ENCODE measurements around the gene ERGIC1.

DNA sequence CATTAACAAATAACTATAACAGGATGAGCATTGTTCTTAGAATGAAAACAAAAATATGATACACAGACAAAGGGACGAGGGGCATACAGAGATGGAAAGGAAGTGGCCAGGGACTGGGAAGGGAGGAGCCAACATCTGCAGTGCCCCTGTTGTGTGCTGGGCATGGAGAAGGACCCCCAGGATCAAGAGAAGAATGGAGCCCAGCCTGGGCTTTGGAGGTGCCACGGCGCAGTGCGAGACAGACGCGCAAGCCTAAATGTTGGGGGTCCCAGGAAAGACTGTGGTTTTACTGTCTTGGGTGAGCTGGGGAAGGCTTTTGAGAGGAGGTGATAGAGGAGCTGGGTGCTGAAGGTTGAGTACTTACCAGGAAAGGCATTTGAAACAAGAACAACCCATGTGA lies 34.6 kb upstream of the ERGIC1 start:
- TF ChIP-seq, protein P1, sequence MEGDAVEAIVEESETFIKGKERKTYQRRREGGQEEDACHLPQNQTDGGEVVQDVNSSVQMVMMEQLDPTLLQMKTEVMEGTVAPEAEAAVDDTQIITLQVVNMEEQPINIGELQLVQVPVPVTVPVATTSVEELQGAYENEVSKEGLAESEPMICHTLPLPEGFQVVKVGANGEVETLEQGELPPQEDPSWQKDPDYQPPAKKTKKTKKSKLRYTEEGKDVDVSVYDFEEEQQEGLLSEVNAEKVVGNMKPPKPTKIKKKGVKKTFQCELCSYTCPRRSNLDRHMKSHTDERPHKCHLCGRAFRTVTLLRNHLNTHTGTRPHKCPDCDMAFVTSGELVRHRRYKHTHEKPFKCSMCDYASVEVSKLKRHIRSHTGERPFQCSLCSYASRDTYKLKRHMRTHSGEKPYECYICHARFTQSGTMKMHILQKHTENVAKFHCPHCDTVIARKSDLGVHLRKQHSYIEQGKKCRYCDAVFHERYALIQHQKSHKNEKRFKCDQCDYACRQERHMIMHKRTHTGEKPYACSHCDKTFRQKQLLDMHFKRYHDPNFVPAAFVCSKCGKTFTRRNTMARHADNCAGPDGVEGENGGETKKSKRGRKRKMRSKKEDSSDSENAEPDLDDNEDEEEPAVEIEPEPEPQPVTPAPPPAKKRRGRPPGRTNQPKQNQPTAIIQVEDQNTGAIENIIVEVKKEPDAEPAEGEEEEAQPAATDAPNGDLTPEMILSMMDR (IDR thresholded peaks at IDR 0.05): no peak
- no peak for TF ChIP-seq POLR2A (IDR thresholded peaks at IDR 0.05)

All from tibial nerve (tissue), 3 donors.